GM19025 (cell line): ENCODE data around the gene ZNF337.
"Not testable (repeated sequence)": the region's sequence is repeated elsewhere in the genome, so short reads cannot be mapped to it uniquely, and the experiment has no call there.

Experiments
- ATAC-seq: cut with Tn5 transposase; IDR thresholded peaks from one replicate; pipeline ENCODE4 v1.9.1; 2021; ENCODE audit warnings: mild to moderate bottlenecking, low read depth, moderate library complexity; ENCODE audit not compliant: unreplicated experiment

The ZNF337 gene

GRCh38 chr20:25695532-25696370 is 902 bp downstream of the ZNF337 start:
- ATAC-seq, result no peak

GRCh38 chr20:25692499-25692898 is 4.2 kb downstream of the ZNF337 start:
- no peak for ATAC-seq

- ATAC-seq, result no peak
These were observed 6.2 kb downstream of the ZNF337 start for GRCh38 chr20:25690427-25690826.

GRCh38 chr20:25686081-25687067 is 10.3 kb downstream of the ZNF337 start:
- no peak for ATAC-seq

GRCh38 chr20:25685276-25686080 is 11.2 kb downstream of the ZNF337 start:
- ATAC-seq, result peak; percentile 96

- not testable (repeated sequence) for ATAC-seq
These were observed 12.8 kb downstream of the ZNF337 start for GRCh38 chr20:25683826-25684225.

GRCh38 chr20:25683050-25683449 is 13.6 kb downstream of the ZNF337 start:
- no peak for ATAC-seq

- ATAC-seq, result no peak
These were observed 20.4 kb downstream of the ZNF337 start for GRCh38 chr20:25676164-25676809.

- no peak for ATAC-seq
These were observed 21.5 kb downstream of the ZNF337 start for GRCh38 chr20:25675161-25675560.

- no peak for ATAC-seq
These were observed 23.9 kb downstream of the ZNF337 start for GRCh38 chr20:25672659-25673235.

GRCh38 chr20:25669826-25670422 is 26.7 kb downstream of the ZNF337 start:
- ATAC-seq, result no peak

GRCh38 chr20:25668446-25668845 is 28.2 kb downstream of the ZNF337 start:
- ATAC-seq, result no peak

GRCh38 chr20:25659999-25660398 is 36.7 kb downstream of the ZNF337 start:
- no peak for ATAC-seq

GRCh38 chr20:25654487-25654886 is 42.2 kb downstream of the ZNF337 start:
- no peak for ATAC-seq

- not testable (repeated sequence) for ATAC-seq
These were observed 43.8 kb downstream of the ZNF337 start for GRCh38 chr20:25652866-25653265.

- no peak for ATAC-seq
These were observed 51.8 kb downstream of the ZNF337 start for GRCh38 chr20:25644814-25645213.

GRCh38 chr20:25643716-25644115 is 52.9 kb downstream of the ZNF337 start:
- ATAC-seq, result no peak

GRCh38 chr20:25637247-25637646 is 59.4 kb downstream of the ZNF337 start:
- ATAC-seq, result no peak
